LNCAP (cell line): Measurements from ENCODE around the gene FOXA3.

Experiments used
- CTCF ChIP-seq: fragments of 450-650 bp; IDR thresholded peaks from 2 replicates; pipeline ENCODE4 v1.5.1; 2017; ENCODE audit warnings: mild to moderate bottlenecking

Gene FOXA3

GRCh38 chr19:45824531-45825262, 39.4 kb upstream of the FOXA3 start:
- TF ChIP-seq CTCF = no peak

- no peak for TF ChIP-seq CTCF
These were observed 38.9 kb upstream of the FOXA3 start for GRCh38 chr19:45825263-45825605.

- TF ChIP-seq CTCF = no peak
These were observed 37.9 kb upstream of the FOXA3 start for GRCh38 chr19:45825917-45826893.

GRCh38 chr19:45826934-45827333, 37.2 kb upstream of the FOXA3 start:
- no peak for TF ChIP-seq CTCF

- TF ChIP-seq CTCF = no peak
These were observed 36.5 kb upstream of the FOXA3 start for GRCh38 chr19:45827459-45828093.

GRCh38 chr19:45828523-45828922, 35.6 kb upstream of the FOXA3 start:
- no peak for TF ChIP-seq CTCF

- TF ChIP-seq CTCF = no peak
These were observed 35.2 kb upstream of the FOXA3 start for GRCh38 chr19:45828945-45829344.
